GM12873 (cell line): ENCODE data around the gene STXBP6.

ENCODE experiments used
- CTCF ChIP-seq: IDR thresholded peaks from 2 replicates; pipeline ENCODE4 v1.5.1; 2012; ENCODE audit warnings: low read depth, mild to moderate bottlenecking, moderate library complexity, low read length, control low read depth; ENCODE audit not compliant: insufficient read depth; ENCODE audit errors: missing control alignments

STXBP6 gene

GRCh38 chr14:24798911-24799462 is 251.0 kb downstream of the STXBP6 start:
- no peak for TF ChIP-seq CTCF

- TF ChIP-seq CTCF, result no peak
Observed at GRCh38 chr14:24795406-24795805, 254.5 kb downstream of the STXBP6 start.

- TF ChIP-seq CTCF, result no peak
Observed at GRCh38 chr14:24794644-24795305, 255.2 kb downstream of the STXBP6 start.

GRCh38 chr14:24790196-24790595 is 259.8 kb downstream of the STXBP6 start:
- no peak for TF ChIP-seq CTCF

GRCh38 chr14:24789378-24789884 is 260.5 kb downstream of the STXBP6 start:
- no peak for TF ChIP-seq CTCF

GRCh38 chr14:24785698-24786097 is 264.2 kb downstream of the STXBP6 start:
- no peak for TF ChIP-seq CTCF

GRCh38 chr14:24784981-24785380 is 265.0 kb downstream of the STXBP6 start:
- TF ChIP-seq CTCF, result no peak
